Kidney tubule cell (primary cell): Measurements from ENCODE around the gene CPLANE2.
"Not testable (repeated sequence)": the region's sequence is repeated elsewhere in the genome, so short reads cannot be mapped to it uniquely, and the experiment has no call there.

Experiments
- DNase-seq: peaks from one replicate; pipeline ENCODE4 v3.0.0-alpha.2; 2018; ENCODE audit warnings: low spot score

CPLANE2 gene

DNA sequence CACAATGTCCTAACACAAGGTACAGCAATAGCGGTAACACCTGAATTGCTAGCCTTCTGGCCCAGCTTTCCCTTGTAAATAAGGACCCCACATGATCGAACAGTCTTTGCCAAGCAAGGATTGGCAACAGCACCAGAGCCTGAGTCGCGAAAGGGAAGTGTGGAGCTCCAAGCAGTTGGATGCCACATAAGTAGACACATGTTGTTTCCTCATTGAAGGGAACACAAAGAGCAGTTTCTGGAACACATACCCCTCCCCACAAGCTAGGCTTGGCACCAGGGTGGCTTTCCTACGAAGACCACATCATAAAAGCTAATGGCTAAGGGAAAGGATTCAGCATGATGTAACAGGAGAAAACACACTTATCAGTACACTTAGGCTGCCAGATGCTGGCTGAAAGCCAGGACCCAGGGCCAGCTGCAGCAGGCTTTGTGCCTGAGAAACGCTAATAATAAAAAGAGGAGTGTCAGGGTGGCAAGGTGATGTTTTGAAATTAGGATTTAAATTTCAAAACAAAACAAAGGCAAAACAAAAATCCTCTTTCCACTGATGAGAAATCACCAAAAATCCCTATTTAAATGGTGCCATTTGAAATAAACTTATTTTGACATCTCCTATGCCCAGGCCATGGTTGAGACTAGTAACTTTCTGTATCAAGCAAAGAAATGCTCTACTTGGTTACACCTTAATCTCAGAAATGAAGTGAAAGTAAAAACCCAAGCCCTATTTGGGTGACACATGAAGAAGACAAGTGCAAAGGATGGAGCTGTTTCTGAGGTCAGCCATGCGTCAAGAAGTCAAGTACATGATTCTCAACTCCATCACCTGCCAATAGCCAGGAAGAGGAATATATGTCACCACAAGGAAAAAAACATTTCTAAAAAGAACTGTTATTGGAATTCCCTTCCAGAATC, 11.9 kb upstream of the CPLANE2 start:
- peak; percentile 50 for DNase-seq

DNA sequence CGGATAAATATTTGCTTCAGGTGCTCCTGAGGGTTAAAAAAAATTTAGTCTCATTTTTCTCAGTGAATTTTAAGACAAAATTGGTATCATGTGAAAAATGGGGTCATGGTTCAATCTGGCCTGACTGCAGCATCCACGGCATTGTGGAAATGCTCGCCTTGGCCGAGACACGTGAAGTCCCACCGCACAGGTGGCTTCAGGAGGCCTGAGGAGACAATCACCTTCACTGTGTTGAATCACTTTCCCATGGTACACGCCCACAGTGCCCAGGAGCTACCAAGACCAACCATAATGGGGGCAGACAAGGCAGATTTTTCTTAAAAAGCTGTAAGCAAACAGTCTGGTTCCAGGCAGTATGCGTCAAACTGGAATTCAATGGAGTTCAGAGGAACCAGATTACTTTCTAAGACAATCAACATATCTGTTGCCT, 11.0 kb upstream of the CPLANE2 start:
- DNase-seq = no peak

DNA sequence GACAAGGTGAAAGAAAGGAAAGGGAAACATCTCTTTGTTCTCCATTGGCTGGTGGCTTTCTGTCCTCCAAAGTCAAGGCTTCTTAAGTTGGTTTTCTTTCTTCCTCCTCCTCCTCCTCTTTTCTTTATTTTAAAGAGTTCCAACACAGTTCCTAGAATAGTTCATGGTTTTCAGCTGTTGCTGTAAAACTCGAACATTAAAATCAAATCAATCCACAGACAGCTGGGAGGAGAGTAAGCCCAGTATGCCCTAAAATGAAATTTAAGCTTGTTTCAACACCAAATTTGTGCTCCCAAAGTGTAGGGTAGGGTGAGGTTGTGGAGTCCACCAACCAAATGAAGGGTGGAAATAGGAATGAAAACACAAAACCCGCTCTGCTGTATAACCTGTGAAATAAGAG, 10.5 kb upstream of the CPLANE2 start:
- no peak for DNase-seq

DNA sequence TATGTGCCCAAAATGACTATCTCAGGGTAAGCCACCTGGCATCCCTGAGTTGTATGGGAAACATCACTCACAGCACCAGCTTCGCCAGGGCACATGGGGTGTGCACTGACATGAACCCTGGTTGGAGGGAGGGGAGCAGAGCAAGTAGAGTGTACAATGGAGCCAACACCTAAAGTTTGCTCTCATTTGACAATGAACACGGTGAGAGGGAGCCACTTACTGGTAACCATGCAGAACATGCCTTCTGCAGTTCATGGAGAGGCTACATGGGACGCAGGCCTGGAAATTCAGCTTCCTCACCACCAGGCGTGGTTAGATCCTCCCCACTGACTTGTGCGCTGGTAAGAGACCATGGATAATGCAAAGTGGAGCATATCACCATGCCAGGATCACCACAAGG, 10.0 kb upstream of the CPLANE2 start:
- DNase-seq = no peak

DNA sequence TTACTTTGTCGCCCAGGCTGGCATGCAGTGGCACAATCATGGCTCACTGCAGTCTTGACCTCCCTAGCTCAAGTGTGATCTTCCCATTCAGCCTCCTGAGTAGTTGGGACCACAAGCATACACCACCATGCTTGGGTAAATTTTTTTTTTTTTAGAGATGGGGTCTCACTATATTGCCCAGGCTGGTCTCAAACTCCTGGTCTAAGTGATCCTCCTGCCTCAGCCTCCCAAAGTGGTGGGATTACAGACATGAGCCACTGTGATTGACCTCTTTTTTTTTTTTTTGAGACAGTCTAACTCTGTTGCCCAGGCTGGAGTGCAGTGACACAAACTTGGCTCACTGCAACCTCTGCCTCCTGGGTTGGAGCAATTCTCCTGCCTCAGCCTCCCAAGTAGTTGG, 9.3 kb upstream of the CPLANE2 start:
- DNase-seq = not testable (repeated sequence)

DNA sequence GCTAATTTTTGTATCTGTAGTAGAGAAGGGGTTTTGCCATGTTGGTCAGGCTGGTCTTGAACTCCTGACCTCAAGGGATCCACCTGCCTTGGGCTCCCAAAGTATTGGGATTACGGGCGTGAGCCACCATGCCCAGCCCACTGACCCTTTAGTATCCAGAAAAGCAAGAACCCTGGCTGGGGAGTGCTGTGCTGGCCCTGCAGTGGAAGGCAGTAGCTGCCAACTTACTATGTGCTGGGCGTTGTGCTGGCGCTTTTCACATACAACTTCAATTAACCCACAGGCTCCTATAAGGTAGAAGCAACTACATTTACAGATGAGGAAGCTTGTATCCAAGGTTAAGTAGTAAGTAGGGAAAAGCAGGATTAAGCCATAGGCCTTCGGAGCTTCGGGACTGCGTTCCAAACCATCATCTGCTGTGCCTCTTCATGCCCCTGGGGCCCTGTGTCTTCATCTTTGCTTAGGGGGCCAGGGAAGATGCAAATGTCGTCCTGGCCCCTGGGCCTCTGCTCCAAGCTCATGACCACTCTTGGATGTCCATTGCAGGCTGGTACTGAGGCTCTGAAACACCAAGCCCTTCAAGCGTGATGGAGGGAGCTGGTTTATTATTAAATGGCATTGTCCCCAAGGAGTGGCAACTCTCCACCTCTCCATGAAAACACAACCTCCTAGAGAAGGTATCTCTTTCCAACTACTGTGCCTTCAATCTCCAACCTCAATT, 8.7 kb upstream of the CPLANE2 start:
- no peak for DNase-seq

DNA sequence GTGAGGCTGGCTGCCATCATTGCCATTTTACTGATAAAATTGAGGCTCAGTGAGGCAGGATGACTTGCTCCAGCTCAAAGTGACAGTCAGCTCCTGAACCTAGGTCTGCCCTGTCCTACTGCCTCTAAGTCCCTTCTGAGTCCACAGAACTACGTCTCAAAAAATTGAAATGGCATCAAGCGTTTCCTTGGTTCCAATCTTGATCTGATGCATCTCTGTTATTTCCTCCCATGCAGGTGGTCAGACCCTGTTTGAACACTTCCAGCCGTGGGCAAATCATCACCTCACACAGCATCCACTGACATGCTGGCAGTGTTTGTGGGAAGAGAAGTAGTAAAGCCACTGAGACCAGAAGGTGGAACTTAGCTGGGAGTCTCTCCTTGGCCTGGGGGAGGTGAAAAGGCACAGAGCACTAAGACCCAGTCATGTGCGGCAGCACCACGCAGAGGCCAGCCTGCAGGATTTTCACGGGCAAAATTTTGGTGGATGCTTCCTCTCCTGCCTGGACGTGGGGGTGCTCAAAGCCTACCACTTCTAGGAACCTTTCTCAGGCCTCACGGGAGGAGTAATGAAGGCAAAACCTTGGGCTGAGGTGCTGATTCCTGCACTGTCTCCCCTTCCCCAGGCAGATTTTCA, 7.8 kb upstream of the CPLANE2 start:
- DNase-seq = no peak

DNA sequence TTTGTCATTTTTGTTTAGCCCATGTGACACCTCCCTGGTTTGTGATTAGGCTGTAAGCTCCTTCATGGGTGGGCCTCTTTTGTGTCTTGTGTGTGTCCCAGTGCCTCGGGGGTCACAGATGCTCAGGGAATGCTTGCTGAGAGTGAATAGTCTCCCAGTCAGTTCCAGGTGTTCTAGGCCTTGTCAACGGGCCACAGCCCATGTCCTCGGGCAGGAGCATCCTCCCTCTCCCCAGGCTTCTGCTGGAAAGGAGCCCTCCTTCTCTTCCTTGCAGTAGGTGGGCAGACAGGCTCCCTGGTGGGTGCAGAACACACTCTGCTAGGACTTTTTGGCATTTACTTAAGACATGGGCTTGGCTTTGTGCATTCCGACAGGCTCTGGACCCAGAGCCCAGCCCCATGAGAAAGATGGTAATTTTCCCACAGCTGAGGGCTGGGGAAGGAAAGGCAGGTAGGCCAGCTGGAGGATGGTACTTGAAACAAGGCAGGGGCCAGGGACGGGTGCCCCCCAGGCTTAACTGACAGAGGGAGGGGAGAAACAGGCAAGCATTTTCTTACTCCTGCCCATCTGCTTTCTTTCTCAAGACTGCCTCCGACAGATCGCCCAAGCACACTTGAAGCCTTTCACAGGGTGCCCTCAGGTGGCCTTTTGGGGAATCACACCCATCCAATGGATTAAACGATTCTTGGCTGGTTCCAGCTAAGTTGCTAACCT, 7.1 kb upstream of the CPLANE2 start:
- DNase-seq = peak; percentile 78

DNA sequence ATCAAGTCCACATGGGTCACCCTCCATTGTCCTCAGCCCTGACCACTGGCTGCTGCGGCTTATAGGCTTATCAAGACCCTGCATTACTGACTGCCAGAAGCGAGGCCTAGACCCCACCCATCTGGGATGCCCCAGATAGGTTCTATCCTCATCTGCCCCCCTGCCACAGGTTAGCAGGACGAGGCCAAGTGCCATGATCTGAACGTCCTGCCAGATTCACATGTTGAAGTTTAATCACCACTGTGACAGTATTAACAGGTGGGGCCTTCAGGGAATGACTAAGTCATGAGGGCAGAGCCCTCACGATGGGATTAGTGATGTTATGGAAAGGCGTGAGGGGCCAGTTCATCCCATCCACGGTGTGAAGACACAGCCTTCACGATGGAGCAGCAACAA, 6.2 kb upstream of the CPLANE2 start:
- DNase-seq = no peak

DNA sequence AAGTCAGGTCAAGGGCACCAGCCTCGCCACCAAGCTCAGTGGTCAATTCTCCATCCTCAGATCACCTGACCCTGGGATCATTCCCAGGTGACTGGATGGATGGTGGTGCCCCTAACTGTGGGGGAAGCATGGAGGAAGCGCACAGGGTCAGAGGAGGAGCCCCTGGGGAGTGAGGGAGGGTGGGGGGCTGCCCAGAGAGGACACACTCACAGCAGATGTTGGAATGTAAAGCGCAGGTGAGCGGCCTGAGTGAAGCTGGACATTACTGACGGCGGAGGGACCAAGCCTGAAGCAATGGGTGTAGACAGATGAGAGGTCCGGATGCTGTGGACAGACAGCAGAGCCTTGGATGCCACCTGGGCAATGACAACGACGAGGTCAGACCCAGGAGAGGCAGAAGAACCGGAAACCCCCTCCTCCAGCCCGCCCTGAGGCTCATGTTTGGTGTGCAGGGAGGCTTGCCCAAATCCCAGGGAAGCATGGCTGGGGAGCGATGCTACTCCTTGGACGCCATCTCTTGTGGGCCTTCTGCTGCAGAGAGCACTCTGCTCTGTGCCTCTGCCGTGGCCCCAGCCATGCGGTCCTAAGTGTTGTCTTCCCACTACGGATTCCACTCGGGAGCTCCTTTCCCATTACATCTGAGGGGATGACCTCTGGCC, 5.7 kb upstream of the CPLANE2 start:
- no peak for DNase-seq

DNA sequence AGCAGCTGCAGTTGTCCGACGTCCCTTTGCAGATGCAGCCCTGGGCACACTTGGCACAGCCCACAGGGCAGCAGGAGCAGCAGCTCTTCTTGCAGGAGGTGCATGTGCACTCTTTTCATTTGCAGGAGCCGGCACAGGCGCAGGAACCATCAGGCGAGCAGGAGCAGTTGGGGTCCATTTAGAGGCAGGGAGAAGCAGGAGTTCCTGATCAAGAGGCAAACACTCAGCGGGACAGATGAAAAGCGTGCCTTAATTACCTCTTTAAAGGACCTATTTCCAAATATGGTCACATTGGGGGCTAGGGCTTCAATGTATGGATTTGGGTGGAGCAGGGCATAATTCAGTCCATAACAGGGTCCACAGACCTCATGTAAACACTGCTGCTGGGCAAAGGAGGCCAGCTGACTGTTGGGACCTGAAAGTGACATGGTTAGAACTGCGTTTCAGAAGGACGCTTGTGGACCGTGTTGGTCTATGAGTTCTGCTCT, 4.3 kb upstream of the CPLANE2 start:
- DNase-seq = no peak

DNA sequence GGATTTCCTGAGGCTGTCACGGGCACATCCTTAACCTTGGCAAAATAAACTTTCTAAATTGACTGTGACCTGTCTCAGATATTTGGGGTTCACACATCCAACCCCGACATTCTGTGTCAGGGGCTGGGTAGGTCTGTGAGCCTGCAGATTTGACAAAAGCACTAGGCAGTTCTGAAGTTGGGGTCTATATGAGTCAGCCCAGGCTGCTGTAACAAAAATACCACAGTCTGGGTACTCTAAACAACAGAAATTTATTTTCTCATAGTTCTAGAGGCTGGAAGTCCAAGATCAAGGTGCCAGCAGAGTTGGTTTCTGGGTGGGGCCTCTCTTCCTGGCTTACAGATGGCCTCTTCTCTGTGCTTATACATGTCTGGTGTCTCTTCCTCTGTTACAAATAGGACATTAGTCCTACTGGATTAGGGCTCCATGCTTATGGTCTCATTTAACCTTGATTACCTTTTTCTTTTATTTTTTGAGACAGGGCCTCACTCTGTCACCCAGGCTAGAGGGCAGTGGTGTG, 3.0 kb upstream of the CPLANE2 start:
- no peak for DNase-seq

DNA sequence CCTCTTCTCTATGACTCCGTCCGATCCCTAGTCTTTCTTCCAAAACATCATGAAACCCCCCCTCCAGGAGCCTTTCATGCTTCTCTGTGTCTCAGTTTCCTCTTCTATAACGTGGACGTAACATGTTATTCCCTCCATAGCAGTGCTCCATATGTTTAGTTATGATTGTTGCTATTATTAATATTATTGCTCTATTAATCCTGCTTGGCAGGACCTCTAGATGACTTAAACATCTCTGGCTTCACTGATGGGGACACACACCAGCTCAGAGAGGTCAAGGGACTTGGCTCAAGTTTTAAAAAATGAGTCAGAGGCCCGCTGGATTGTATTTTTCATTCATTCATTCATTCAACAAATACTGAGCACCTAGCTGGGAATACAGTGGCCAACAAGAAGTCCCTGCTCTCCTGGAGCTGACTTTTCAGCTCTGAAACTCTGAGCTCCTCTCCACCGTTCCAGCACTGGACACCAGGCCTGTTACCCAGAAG, 404 bp upstream of the CPLANE2 start:
- DNase-seq = peak; percentile 24

DNA sequence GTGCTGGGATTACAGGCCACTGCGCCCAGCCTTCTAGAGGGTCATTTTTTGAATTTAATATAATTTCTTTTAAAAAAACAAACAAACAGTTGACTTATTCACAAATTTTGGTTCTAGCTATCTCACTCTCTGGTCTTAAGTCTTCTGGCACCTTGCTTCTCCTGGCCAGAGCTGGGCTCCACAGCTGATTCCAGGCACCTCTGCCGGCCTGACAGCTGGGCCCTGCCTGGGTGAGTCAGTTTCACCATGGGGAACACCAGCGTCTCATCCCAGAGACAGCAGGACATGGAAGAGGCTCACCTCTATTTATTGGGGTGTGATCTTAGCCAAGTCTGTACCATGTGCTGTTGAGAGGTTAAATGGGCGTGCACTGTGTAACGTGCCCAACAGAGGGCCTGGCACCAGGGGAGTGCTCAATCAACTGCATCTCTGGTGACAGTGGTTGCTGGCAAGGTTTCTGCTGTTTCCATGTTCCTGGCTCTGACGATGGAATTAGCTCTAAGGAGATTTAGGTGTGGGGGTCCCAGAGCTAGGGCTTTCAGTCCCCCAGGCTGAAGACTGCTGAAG, 956 bp downstream of the CPLANE2 start:
- peak; percentile 65 for DNase-seq

DNA sequence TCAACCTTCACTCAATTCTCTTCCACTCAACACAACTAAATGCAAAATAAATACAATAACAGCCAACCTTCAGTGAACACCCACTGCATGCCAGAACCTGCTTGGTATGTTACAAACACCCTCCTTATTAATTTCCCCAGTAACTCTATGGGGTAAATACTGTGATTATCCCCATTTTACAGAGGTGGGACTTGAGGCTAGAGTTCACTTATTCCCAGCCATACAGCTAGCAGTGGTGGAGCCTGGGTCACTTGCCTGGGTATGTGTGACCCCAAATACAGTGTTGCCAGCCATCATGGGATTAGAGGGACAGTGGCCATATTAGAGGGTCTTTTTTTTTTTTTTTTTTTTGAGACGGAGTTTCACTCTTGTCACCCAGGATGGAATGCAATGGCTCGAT, 1.6 kb downstream of the CPLANE2 start:
- no peak for DNase-seq

DNA sequence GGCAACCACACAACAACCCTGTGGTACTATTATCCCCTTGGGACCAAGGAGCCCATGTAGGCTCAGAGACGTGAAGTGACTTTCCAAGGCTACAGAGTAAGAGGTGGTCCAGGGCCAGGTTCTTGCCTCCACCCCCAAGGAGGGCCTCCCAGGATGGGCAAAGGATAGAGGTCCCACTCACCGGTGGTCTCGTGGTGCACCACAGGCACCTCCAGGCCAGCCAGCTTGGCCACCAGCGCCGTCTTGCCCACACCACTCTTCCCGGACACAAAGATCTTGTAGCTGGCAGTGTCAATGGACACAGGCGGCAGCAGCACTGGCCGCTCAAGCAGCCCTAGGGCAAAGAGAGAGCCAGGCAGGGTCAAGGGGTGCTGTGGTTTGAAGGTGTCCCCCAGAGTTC, 3.6 kb downstream of the CPLANE2 start:
- DNase-seq = no peak

DNA sequence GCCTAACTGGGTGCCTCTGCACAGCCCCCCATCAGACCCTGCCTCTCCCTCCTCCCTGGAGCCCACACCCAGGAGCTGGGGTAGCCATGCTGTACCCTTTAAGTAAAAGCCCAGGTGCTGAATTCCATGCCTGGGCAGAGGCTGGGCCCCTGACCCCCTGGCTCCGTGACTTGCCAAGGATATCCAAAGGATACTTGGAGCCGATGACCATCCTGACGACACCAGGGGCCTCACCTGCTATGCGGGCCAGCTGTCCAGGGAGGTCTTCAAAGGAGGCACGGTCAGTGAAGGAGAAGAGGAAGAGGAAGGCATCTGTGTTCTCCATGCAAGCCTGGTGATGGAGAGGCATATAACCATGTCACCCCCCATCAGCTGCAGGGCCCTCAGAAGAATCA, 4.7 kb downstream of the CPLANE2 start:
- DNase-seq = no peak

DNA sequence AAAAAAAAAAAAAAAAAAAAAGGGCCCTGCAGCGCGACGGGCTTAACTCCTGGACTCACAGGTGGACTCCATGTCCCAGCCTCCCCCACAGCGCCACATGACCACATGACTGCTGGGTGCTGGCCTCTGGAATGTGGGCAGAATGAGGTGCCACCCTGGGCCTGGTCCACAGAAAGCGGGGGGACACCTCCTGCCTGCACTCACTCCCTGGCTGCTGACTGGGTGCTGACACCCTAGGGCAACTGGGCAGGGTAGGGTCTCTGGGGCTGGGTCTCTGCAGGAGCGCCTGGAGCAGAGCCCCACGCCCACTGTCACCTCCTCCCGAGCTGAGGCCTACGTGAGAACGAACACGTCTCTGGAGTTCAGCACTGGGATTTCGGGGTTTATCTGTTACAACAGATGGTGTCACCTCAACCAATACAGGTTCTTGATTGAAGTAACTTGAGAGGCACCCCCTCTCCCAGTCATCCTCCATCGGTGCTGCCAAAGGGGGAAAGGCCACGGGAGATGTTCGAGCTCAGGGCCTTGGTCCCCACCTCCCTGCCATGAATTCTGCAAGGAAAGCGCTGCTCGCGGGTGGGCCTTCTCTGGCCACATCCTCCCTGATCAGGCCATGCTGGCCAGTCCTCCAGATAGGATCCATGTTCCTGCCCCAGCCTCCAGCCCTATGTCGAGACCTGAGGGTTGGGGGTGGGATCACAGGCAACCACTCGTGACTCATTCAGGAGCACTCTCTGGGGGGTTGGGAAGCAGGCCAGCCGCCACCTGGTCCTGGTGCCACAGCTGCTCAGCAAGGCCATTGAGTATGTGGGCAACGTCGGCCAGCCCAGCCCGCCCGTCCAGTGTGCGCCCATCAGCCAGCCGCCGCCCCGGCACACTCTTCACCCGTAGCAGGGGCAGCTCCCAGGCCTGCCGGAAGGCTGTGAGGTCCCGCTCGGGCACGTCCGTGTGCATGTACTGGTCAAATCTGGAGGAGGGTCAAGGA, 5.4 kb downstream of the CPLANE2 start:
- DNase-seq = no peak

DNA sequence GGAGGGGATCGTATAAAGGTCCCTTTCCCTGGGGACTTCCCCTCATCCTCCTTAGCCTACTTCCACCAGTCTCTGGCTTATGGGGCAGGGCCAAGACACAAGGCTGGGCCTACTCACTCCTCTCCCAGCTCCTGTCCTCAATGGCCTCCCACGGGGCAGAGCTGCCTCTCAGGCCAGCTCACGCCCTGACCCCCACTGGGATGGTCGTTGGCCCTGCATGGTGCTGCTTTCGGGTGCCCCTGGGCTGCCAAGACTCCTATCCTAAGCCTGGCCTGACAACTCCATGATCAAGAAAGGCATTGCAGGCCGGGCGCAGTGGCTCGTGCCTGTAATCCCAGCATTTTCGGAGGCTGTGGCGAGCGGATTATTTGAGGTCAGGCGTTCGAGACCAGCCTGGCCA, 6.2 kb downstream of the CPLANE2 start:
- DNase-seq = no peak
